ENCODE data around the gene TSPEAR.

Gene TSPEAR

GRCh38 chr21:44462086-44462833 lies 249.1 kb downstream of the TSPEAR start:
- no peak for DNase-seq (ENCODE audit: low read depth)

GRCh38 chr21:44461464-44462001 lies 249.8 kb downstream of the TSPEAR start:
- no peak for DNase-seq (ENCODE audit: low read depth)

GRCh38 chr21:44461005-44461404 lies 250.4 kb downstream of the TSPEAR start:
- DNase-seq (ENCODE audit: low read depth) = no peak

- DNase-seq (ENCODE audit: low read depth) = no peak
Measured at GRCh38 chr21:44460441-44460755, 251.0 kb downstream of the TSPEAR start.

GRCh38 chr21:44459712-44460440 lies 251.5 kb downstream of the TSPEAR start:
- DNase-seq (ENCODE audit: low read depth) = no peak

DNA sequence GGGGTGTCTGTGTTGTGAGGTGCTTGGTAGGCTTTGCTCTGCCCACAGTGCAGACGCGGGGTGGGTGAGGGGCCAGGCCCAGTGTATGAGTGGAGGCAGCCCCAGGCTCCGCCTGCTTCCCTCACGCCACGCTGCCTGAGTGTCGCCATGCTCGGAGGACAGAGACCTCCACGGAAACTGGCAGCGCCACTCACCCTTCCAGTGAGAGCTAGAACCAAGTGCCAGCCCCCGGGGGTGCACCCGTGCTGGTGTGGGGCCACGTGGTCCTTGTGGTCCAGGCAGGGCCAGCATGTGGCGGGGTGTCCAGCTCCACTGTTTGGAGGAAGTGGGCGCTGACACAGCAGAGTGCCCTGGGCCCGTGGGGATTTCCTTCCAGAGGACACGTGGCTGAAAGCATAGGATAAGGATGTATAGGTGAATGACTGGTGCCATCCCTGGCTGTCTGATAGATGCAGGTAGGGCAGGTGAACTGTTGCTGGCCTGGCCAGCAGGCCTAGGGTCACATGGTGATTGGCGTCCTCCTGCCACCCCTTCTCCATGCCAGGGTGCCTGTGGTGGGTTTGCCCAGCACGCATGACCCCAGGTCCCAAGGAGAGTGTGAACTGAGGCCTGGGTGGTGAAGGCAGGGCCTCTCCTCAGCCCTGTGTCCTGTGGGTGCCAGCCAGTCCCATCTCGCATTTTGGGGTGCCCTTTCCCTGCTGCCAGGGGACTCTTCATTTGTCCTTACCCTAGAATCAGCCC lies 252.2 kb downstream of the TSPEAR start:
- no peak for DNase-seq (ENCODE audit: low read depth)

- DNase-seq (ENCODE audit: low read depth) = no peak
Measured at GRCh38 chr21:44456915-44457736, 254.2 kb downstream of the TSPEAR start.

DNA sequence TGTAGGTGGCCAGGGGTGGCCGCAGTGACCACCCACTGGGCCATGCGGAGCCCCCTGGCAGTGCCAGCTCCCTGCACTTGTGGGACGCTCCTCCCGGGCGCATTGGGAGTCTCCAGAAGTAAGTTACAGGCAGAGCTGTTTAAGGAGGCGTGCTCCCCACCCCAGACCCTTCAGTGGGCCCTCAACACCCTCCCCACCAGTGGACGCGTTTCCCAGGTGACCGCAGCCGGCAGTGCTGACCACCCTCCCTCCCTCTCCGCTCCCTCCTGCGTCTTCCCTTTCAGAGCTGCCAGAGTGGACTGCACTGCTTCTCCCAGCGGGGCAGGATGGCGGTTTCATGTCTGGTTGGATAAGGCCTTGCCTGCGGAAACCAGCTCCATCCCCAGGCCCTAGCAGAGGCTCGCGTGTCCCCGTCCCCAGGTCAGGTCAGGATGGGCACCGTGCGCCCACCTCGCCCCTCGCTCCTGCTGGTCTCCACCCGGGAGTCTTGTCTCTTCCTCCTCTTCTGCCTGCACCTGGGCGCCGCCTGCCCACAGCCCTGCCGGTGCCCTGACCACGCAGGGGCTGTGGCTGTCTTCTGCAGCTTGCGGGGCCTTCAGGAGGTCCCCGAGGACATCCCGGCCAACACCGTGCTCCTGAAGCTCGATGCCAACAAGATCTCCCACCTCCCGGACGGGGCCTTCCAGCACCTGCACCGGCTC lies 255.0 kb downstream of the TSPEAR start:
- DNase-seq (ENCODE audit: low read depth) = no peak

DNA sequence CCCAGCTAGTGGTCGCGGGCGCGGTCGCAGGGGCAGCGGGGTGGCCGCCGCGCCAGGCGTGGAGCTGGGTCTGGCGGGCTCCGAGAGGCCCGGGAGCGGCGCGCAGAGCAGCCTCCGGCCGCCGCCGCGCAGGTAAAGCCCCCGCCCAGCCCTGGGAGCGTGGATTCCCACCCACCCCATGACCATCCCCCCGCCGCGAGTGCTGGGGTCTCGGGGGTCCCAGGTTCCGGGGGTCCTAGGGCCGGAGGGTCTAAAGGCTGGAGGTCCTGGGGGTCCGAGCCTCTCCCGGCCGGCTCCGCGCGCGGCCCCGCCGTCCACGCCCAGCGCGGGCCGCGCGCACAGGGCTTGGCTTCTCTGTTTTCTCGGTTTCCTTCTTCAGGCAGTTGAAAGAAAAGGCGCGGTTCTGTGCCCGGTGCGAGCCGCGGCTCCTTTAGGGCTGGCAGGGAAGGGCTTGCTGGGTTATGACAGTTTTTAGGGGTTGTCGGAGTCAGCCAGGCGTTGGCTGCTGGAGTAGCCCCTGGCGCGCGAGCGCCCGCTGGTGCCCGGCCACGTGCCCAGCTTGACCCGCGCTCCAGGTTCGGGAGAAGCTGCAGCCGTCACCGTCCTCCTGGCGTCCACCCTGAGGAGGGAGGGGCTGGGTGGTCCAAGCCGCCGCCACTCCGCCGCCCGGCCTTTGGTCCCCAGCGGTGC lies 255.7 kb downstream of the TSPEAR start:
- peak; percentile 35 for DNase-seq (ENCODE audit: low read depth)

DNA sequence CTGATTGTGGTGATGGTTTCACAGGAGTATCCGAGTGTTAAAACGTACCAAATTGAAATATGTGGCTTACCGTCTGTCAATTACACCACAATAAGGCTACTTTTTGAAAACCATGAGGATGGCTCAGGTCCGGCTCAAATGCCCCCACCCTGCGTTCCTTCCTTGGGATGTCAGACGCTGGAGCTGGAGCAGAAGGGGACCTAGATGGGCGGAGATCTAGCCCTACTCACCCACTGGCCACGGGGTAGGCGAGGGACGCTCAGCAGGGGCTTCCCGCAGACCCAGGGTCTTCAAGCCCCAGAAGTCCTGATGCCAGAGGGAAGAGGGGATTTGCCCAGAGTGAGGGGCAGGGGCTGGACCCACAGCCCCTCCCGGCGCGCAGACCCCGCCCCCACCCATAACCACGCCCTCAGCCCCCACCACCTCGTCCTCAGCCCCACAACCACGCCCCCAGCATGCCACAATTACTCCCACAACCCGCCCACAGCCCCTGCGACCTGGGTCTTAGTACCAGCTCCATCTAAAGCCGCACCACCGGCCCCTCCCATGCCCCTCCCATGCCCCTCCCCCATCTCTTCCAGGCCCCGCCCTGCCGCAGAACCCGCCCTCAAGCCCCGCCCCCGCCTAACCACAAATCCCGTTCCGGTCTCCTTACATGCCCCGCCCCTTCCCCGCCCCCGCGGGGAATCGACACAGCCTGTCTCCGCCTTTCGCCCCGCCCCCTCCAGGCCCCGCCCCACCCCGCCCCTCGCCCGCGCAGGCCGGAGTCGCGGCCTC lies 256.4 kb downstream of the TSPEAR start, which contains the start of gene LRRC3:
LRRC3 (plus strand) TSS at position 764 of the 777 bp plus-strand sequence. CDS start 1,135 bp downstream, outside the sequence.
- DNase-seq (ENCODE audit: low read depth) = peak; percentile 74

GRCh38 chr21:44454058-44454457 lies 257.3 kb downstream of the TSPEAR start:
- no peak for DNase-seq (ENCODE audit: low read depth)

- no peak for DNase-seq (ENCODE audit: low read depth)
Measured at GRCh38 chr21:44453120-44453519, 258.3 kb downstream of the TSPEAR start.

- DNase-seq (ENCODE audit: low read depth) = no peak
Measured at GRCh38 chr21:44450999-44451398, 260.4 kb downstream of the TSPEAR start.

GRCh38 chr21:44450402-44450801 lies 261.0 kb downstream of the TSPEAR start:
- no peak for DNase-seq (ENCODE audit: low read depth)

DNA sequence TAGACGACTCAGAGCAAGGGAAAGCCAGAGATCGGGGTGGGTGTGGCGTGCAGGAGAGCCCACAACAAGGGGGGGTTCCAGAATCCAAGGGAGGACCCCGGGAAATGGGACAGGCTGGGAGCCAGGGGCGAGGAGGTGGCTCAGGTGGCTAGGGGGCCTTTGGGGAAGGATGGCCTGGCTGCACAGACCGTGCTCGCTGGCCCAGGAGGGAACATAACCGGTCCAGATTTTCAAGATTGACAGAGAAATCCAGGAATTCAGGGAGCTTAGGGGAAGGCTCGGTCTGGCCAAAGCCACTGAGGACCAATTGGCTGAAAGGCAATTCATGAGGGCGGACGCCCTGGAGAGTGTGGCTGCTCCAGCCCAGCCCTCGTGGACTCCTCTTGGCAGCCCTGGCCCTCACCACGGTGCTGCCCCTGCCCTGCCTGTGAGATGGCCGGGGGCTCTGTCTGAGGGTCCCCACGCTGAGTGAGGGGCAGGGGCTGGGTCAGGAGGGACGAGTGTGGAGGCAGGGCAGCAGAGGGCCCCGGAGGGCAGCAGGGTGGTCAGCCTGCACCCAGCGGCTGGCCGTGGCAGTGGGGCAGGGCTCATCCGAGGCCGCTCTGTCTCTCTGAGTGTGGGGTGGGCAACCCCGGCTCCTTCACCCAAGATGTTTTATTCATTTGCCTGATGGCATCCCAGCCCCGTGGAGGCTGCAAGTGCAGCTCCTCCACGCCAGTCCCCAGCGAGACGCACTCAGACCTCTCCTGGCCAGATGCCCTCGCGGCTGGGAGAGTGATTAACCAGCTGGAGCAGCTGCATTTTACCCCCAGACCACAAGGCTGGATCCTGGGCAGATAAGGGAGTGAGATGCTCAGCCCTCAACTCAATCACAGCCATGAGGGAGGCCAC lies 261.7 kb downstream of the TSPEAR start:
- no peak for DNase-seq (ENCODE audit: low read depth)

DNA sequence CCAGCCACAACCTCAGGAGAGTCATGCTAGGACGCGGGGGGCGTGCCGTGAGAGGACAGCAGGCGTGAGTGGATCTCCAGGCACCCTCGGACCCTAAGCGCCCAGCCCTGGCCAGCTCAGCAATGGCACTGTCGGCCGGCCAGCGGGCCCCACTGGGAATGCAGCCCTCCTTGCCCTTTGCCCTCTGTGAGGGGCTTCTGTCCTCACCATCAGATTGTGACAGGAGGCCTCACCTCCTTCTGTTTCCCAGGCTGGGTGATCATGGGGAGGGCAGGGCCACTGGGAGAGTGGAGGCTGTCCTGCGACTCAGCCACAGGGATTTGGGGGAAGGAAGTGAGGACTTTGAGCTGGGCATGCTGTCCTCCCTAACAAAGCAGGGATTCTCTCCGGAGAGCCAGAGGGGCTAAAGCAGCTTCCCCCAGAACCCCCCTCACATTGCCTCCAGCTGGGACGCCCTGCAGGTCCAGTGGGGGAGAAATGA lies 262.7 kb downstream of the TSPEAR start:
- DNase-seq (ENCODE audit: low read depth) = no peak
